Sigmoid colon (tissue), 7 donors: ENCODE results near the gene TOGARAM2. TPM values are rescaled to one million over a fixed set of nuclear protein-coding genes. Genes with fewer than 3 reads are reported as not detected.

Source experiments
- DNase-seq: peaks from one replicate; pipeline ENCODE4 v3.0.0-alpha.2; 2019
- H3K27ac ChIP-seq, 4 donors: fragments of 200-600 bp; sonication (generic); one replicate each; pipeline ENCODE4 v1.5.1; 2016 to 2019; ENCODE audit warnings: mild to moderate bottlenecking in 1 of 4
- H3K27me3 ChIP-seq, 3 donors: fragments of 200-600 bp; sonication (generic); one replicate each; pipeline ENCODE4 v1.5.1; 2019; ENCODE audit warnings: mild to moderate bottlenecking in 1 of 3
- H3K36me3 ChIP-seq, 4 donors: fragments of 200-600 bp; sonication (generic); one replicate each; pipeline ENCODE4 v1.5.1; 2016 to 2019
- H3K4me1 ChIP-seq, 4 donors: fragments of 200-600 bp; sonication (generic); one replicate each; pipeline ENCODE4 v1.5.1; 2017 to 2019
- H3K4me3 ChIP-seq, 4 donors: fragments of 200-600 bp; sonication (generic); one replicate each; pipeline ENCODE4 v1.5.1; 2017 to 2019; ENCODE audit warnings: mild to moderate bottlenecking in 2 of 4, moderate library complexity in 1 of 4
- H3K9me3 ChIP-seq, 4 donors: fragments of 200-600 bp in 3 of 4; sonication (generic) in 3 of 4; one replicate each; pipeline versions ENCODE4 v1.5.1 to v1.6.1; 2013 to 2019
- CTCF ChIP-seq, 4 experiments: fragments of 450-650 bp in 3 of 4; fragments of 200-600 bp in 1 of 4; IDR thresholded peaks; one replicate each; pipeline ENCODE4 v1.5.1; 2016 to 2019; ENCODE audit warnings: antibody characterized with exemption in 4 of 4, mild to moderate bottlenecking in 3 of 4, moderate library complexity in 2 of 4
- EP300 ChIP-seq, 4 donors: sonication (generic); formaldehyde crosslinking; IDR thresholded peaks; one replicate each; pipeline ENCODE4 v1.6.1; 2017; ENCODE audit warnings: antibody characterized with exemption in 4 of 4
- POLR2A ChIP-seq, 2 donors: fragments of 450-650 bp; IDR thresholded peaks; one replicate each; pipeline ENCODE4 v1.6.1; 2016; ENCODE audit warnings: antibody characterized with exemption in 2 of 2, mild to moderate bottlenecking in 2 of 2, moderate library complexity in 2 of 2
- POLR2AphosphoS5 ChIP-seq, 4 donors: sonication (generic); formaldehyde crosslinking; IDR thresholded peaks; one replicate each; pipeline ENCODE4 v1.6.1; 2017; ENCODE audit warnings: antibody characterized with exemption in 4 of 4
- WGBS, 2 donors: extraction: QIAGEN DNeasy Blood & Tissue Kit; methylation state at CpG; one replicate each; pipeline ENCODE4 v1.1.7; 2013; 5-methylcytosine and 5-hydroxymethylcytosine counted together
- intact Hi-C: fragments of 100-400 bp; cut with DNase I; formaldehyde crosslinking; loops from one replicate; pipeline ENCODE4 v1.15.1; 2023
- polyA plus RNA-seq, 3 donors: library from polyadenylated mRNA; stranded (reverse); fragments of 200-250 nt; gene quantifications; one replicate each; pipeline ENCODE4 v1.2.3, GENCODE V29; 2013
- total RNA-seq, 4 donors: library from RNA; depleted of rRNA; stranded (reverse); fragments of >200 nt; gene quantifications; one replicate each; pipeline ENCODE4 v1.1.0, GENCODE V29; 2016
- donor health status: healthy with polysubstance abuse.
- donor health status: Bipolar disorder and iron deficiency.
- donor health status: healthy.

Gene TOGARAM2
- total and polyA plus RNA-seq, 7 donors = 0.23 to 3.2 (median 0.82) TPM; not detected in 2

- H3K4me1 ChIP-seq = peaks cover 0 to 14% (median 4%) of the 10 kb centered on the region in 4 donors
- no peak for DNase-seq
- H3K27me3 ChIP-seq = no peaks in the 10 kb centered on the region
- peaks cover 0 to 2% (median 0%) of the 10 kb centered on the region in 4 donors for H3K9me3 ChIP-seq
- 87 to 93% methylated on average over 8 of the region's 8 CpGs for WGBS, 2 donors
- H3K36me3 ChIP-seq = no peaks in the 10 kb centered on the region
- TF ChIP-seq POLR2A (IDR thresholded peaks at IDR 0.05) = no peak
- no peak for TF ChIP-seq EP300 (IDR thresholded peaks at IDR 0.05)
- TF ChIP-seq CTCF (IDR thresholded peaks at IDR 0.05) = no peak
- no peak for TF ChIP-seq POLR2AphosphoS5 (IDR thresholded peaks at IDR 0.05)
- H3K4me3 ChIP-seq = no peak within 1 kb of the TSS
- intact Hi-C loops = no loop called here
- H3K27ac ChIP-seq = peak within 1 kb of the TSS in 1 of 4 donors; percentile 11
These were observed 93.3 kb downstream of the TOGARAM2 start, which contains the start of gene PCARE for GRCh38 chr2:29074411-29074810. PCARE (minus strand) TSS chr2:29074523; CDS start chr2:29074261, 262 bp downstream.

- H3K36me3 ChIP-seq = no peaks in the 10 kb centered on the region
- no peak for DNase-seq
- intact Hi-C loops = no loop called here
- H3K4me1 ChIP-seq = peaks cover 0 to 14% (median 4%) of the 10 kb centered on the region in 4 donors
- peak overlapping the region in 1 of 4 donors; percentile 0 for H3K4me3 ChIP-seq
- TF ChIP-seq POLR2AphosphoS5 (IDR thresholded peaks at IDR 0.05) = peak in 1 of 4 donors; percentile 29
- TF ChIP-seq EP300 (IDR thresholded peaks at IDR 0.05) = no peak
- peak overlapping the region in 3 of 4 donors; percentile 26 to 57 (median 42) for H3K27ac ChIP-seq
- 61% methylated on average over 14 of the region's 14 CpGs for WGBS, 2 donors
- peaks cover 0 to 2% (median 0%) of the 10 kb centered on the region in 4 donors for H3K9me3 ChIP-seq
- H3K27me3 ChIP-seq = no peaks in the 10 kb centered on the region
These were observed 95.0 kb downstream of the TOGARAM2 start for GRCh38 chr2:29075894-29076705.

- DNase-seq = no peak
- H3K4me3 ChIP-seq = no peak overlapping the region
- no peaks in the 10 kb centered on the region for H3K36me3 ChIP-seq
- 90 to 98% methylated on average over 7 of the region's 7 CpGs for WGBS, 2 donors
- no peaks in the 10 kb centered on the region for H3K27me3 ChIP-seq
- peaks cover 0 to 14% (median 4%) of the 10 kb centered on the region in 4 donors for H3K4me1 ChIP-seq
- TF ChIP-seq POLR2A (IDR thresholded peaks at IDR 0.05) = no peak
- TF ChIP-seq POLR2AphosphoS5 (IDR thresholded peaks at IDR 0.05) = no peak
- TF ChIP-seq EP300 (IDR thresholded peaks at IDR 0.05) = no peak
- no peak for TF ChIP-seq CTCF (IDR thresholded peaks at IDR 0.05)
- no peak overlapping the region for H3K27ac ChIP-seq
- peaks cover 0 to 2% (median 0%) of the 10 kb centered on the region in 4 donors for H3K9me3 ChIP-seq
- intact Hi-C loops = no loop called here
These were observed 98.8 kb downstream of the TOGARAM2 start for GRCh38 chr2:29079887-29080286.

GRCh38 chr2:29080886-29081743 is 100.0 kb downstream of the TOGARAM2 start:
- no peak for DNase-seq
- H3K27me3 ChIP-seq = no peaks in the 10 kb centered on the region

More at GRCh38 chr2:29080886-29081743, 100.0 kb downstream of the TOGARAM2 start:
- intact Hi-C loops = no loop called here
- no peaks in the 10 kb centered on the region for H3K36me3 ChIP-seq
- no peak for TF ChIP-seq CTCF (IDR thresholded peaks at IDR 0.05)
- no peak for TF ChIP-seq EP300 (IDR thresholded peaks at IDR 0.05)
- TF ChIP-seq POLR2AphosphoS5 (IDR thresholded peaks at IDR 0.05) = no peak
- no peak for TF ChIP-seq POLR2A (IDR thresholded peaks at IDR 0.05)
- no peak overlapping the region for H3K4me3 ChIP-seq
- H3K27ac ChIP-seq = no peak overlapping the region
- H3K9me3 ChIP-seq = peaks cover 0 to 2% (median 0%) of the 10 kb centered on the region in 4 donors
- WGBS, 2 donors = 82 to 90% methylated on average over 12 of the region's 12 CpGs
- peaks cover 0 to 10% (median 3%) of the 10 kb centered on the region in 4 donors for H3K4me1 ChIP-seq
